Measurements from ENCODE around the gene GASK1A. TPM values are rescaled to one million over a fixed set of nuclear protein-coding genes. Genes with fewer than 3 reads are reported as not detected.

The GASK1A gene
- total and polyA plus RNA-seq, 2 of the 4 experiments (the other 2 are of a cell fraction), result 0.18 to 0.19 TPM

DNA sequence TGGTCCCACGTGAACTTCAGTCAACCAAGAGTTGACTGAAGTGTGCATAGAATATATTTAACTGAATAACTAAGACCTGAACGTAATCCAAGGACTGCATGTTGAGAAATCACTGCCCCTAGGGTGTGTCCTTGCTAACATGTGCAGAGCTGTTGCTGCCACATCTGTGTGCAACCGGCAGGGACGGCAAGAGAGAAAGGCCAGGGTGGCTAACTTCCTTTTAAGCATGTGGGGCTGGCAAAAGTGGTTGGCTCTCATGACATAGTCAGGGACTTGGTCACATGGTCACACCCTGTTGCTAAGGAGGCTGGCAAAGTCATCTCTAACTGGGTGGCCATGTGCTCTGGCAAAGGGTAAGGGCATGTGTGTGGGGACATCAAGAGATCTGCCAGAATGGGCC, 52.4 kb downstream of the GASK1A start:
- POLR2A ChIA-PET (ENCODE audit: unreplicated experiment), result no interaction called here
- Histone ChIP-seq H3K9ac (ENCODE audit: low read depth, low read length) (no peak overlapping the region), H3K36me3 (ENCODE audit: control insufficient read depth, insufficient read depth, low read length) (no peaks in the 10 kb centered on the region), H3K4me2 (ENCODE audit: low read depth, low read length) (no peak overlapping the region), H2BK20ac (ENCODE audit: low read depth, low read length) (no peak overlapping the region), H3K27me3 (ENCODE audit: control insufficient read depth, insufficient read depth, low read length) (peaks cover 4% of the 10 kb centered on the region), H3K4ac (ENCODE audit: low read depth, low read length) (no peak overlapping the region), H3K27ac (ENCODE audit: insufficient read depth, low read length) (no peak overlapping the region), H3K79me1 (ENCODE audit: low read depth in 1 of 2, low read length in 2 of 2) (no peaks in the 10 kb centered on the region), H2BK5ac (ENCODE audit: low read depth, low read length, poor library complexity, severe bottlenecking) (no peak overlapping the region), H2AK9ac (replicated peaks; ENCODE audit: low read depth, low read length, poor library complexity) (no peak overlapping the region), H4K8ac (ENCODE audit: low read depth in 2 of 2, low read length in 2 of 2) (no peak overlapping the region), H2AK5ac (ENCODE audit: low read depth, low read length) (no peak overlapping the region), H4K91ac (ENCODE audit: insufficient read depth, low read depth, low read length) (no peak overlapping the region), H4K5ac (ENCODE audit: low read depth, low read length) (no peak overlapping the region), H2BK120ac (ENCODE audit: low read depth, low read length) (no peak overlapping the region), H3K4me3 (ENCODE audit: insufficient read depth, low read depth, low read length) (no peak overlapping the region), H2BK15ac (ENCODE audit: low read depth, low read length) (no peak overlapping the region), H3K18ac (ENCODE audit: low read depth, low read length) (no peak overlapping the region), H3K23ac (ENCODE audit: low read depth, low read length) (no peak overlapping the region), H3K9me1 (ENCODE audit: insufficient read depth, low read length) (no peaks in the 10 kb centered on the region), H3K4me1 (ENCODE audit: control insufficient read depth, insufficient read depth, low read length) (no peaks in the 10 kb centered on the region), H4K20me1 (ENCODE audit: insufficient read depth, low read length) (no peaks in the 10 kb centered on the region), H2AFZ (replicated peaks; ENCODE audit: low read length, poor library complexity) (no peak overlapping the region), H3K9me3 (ENCODE audit: control insufficient read depth, insufficient read depth, low read length) (no peaks in the 10 kb centered on the region), H3K14ac (replicated peaks; ENCODE audit: low read depth, low read length) (no peak overlapping the region), H3K56ac (ENCODE audit: extremely low read depth, insufficient read depth, low read length) (no peak overlapping the region)
- BruUV-seq (replicated peaks), result no TSS peak
- DNase-seq (no peak), ATAC-seq (ENCODE audit: low read depth) (no peak)
- no CpG with 5 or more reads among the region's 4 CpGs for WGBS, 2 experiments (ENCODE audit: extremely low coverage in 2 of 2, insufficient read length in 1 of 2)
- intact Hi-C loops (cut with micrococcal nuclease) (no loop called here), dilution Hi-C loops (cut with HindIII; ENCODE audit: low sequenced_read_pairs, unreplicated experiment) (no loop called here), in situ Hi-C loops (cut with MboI; ENCODE audit: low sequenced_read_pairs) (no loop called here)
- TF ChIP-seq MAZ (IDR thresholded peaks at IDR 0.05; ENCODE audit: borderline replicate concordance, low read depth, low read length) (no peak), USF2 (IDR thresholded peaks at IDR 0.05; ENCODE audit: low read depth, low read length) (no peak), MAFK (IDR thresholded peaks at IDR 0.05; ENCODE audit: low read depth, low read length) (no peak), ELK1 (IDR thresholded peaks at IDR 0.05; ENCODE audit: borderline replicate concordance, low read depth, low read length) (no peak), MXI1 (IDR thresholded peaks at IDR 0.05; ENCODE audit: borderline replicate concordance, low read depth, low read length) (no peak), BHLHE40 (IDR thresholded peaks at IDR 0.05; ENCODE audit: low read depth, low read length) (no peak), SMC3 (IDR thresholded peaks at IDR 0.05; ENCODE audit: low read depth, low read length) (no peak), POLR2A (IDR thresholded peaks at IDR 0.05; ENCODE audit: low read depth, low read length) (no peak)
- TF ChIP-seq, protein P1, sequence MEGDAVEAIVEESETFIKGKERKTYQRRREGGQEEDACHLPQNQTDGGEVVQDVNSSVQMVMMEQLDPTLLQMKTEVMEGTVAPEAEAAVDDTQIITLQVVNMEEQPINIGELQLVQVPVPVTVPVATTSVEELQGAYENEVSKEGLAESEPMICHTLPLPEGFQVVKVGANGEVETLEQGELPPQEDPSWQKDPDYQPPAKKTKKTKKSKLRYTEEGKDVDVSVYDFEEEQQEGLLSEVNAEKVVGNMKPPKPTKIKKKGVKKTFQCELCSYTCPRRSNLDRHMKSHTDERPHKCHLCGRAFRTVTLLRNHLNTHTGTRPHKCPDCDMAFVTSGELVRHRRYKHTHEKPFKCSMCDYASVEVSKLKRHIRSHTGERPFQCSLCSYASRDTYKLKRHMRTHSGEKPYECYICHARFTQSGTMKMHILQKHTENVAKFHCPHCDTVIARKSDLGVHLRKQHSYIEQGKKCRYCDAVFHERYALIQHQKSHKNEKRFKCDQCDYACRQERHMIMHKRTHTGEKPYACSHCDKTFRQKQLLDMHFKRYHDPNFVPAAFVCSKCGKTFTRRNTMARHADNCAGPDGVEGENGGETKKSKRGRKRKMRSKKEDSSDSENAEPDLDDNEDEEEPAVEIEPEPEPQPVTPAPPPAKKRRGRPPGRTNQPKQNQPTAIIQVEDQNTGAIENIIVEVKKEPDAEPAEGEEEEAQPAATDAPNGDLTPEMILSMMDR (conservative IDR thresholded peaks at IDR 0.05; ENCODE audit: low read depth, low read length), result no peak
- CTCF ChIA-PET, result no interaction called here

Data from IMR-90 (cell line).